Activated T-helper 17 cell treated with anti-CD3 and anti-CD28 coated beads, Interleukin-2, amount 50 U/mL, for 72 hours (primary cell): Measurements from ENCODE around the gene CCDC196. TPM values are rescaled to one million over a fixed set of nuclear protein-coding genes. Genes with fewer than 3 reads are reported as not detected.

Experiments used
- ATAC-seq: fragments of 150-1000 bp; cut with Tn5 transposase; replicated peaks from 2 replicates; pipeline ENCODE4 v1.10.0; 2021; ENCODE audit warnings: mild to moderate bottlenecking, moderate library complexity
- H3K27ac Mint-ChIP-seq: one replicate; pipeline ENCODE4 v1.8.0; 2022; ENCODE audit warnings: mixed read lengths
- H3K27me3 Mint-ChIP-seq: one replicate; pipeline ENCODE4 v1.8.0; 2022; ENCODE audit warnings: mixed read lengths
- H3K36me3 Mint-ChIP-seq: one replicate; pipeline ENCODE4 v1.8.0; 2022; ENCODE audit warnings: low read depth, mild to moderate bottlenecking, mixed read lengths
- H3K4me1 Mint-ChIP-seq: one replicate; pipeline ENCODE4 v1.8.0; 2022; ENCODE audit warnings: mixed read lengths
- H3K4me3 Mint-ChIP-seq: one replicate; pipeline ENCODE4 v1.8.0; 2022; ENCODE audit warnings: mild to moderate bottlenecking, mixed read lengths
- H3K9me3 Mint-ChIP-seq: one replicate; pipeline ENCODE4 v1.8.0; 2022; ENCODE audit warnings: mixed read lengths
- total RNA-seq, 2 donors: library from RNA; stranded (reverse); gene quantifications; one replicate each; pipeline ENCODE4 v1.2.3, GENCODE V29; 2022

CCDC196 gene
- not detected for total RNA-seq

GRCh38 chr14:66485910-66486421, at the start of gene CCDC196:
TSS of gene CCDC196 (plus strand) at chr14:66486371. CDS start at chr14:66486503, 132 bp downstream.
- Mint-ChIP-seq H3K9me3 (no peaks in the 10 kb centered on the region), H3K36me3 (no peaks in the 10 kb centered on the region), H3K27me3 (no peaks in the 10 kb centered on the region), H3K27ac (peak within 1 kb of the TSS; percentile 48), H3K4me3 (no peak within 1 kb of the TSS), H3K4me1 (peaks cover 6% of the 10 kb centered on the region)
- no peak for ATAC-seq

GRCh38 chr14:66440801-66441200, 45.4 kb upstream of the CCDC196 start:
- Mint-ChIP-seq H3K27ac (no peak overlapping the region), H3K36me3 (no peaks in the 10 kb centered on the region), H3K4me1 (no peaks in the 10 kb centered on the region), H3K9me3 (peaks cover 19% of the 10 kb centered on the region), H3K27me3 (no peaks in the 10 kb centered on the region), H3K4me3 (no peak overlapping the region)
- ATAC-seq: no peak

GRCh38 chr14:66442953-66443571, 43.1 kb upstream of the CCDC196 start:
- Mint-ChIP-seq H3K27ac (no peak overlapping the region), H3K4me3 (no peak overlapping the region), H3K27me3 (no peaks in the 10 kb centered on the region), H3K9me3 (peaks cover 19% of the 10 kb centered on the region), H3K4me1 (no peaks in the 10 kb centered on the region), H3K36me3 (no peaks in the 10 kb centered on the region)
- no peak for ATAC-seq

GRCh38 chr14:66443785-66444184, 42.4 kb upstream of the CCDC196 start:
- H3K27me3 Mint-ChIP-seq: no peaks in the 10 kb centered on the region
- H3K4me3 Mint-ChIP-seq: no peak overlapping the region
- peaks cover 19% of the 10 kb centered on the region for H3K9me3 Mint-ChIP-seq
- ATAC-seq: no peak
- no peak overlapping the region for H3K27ac Mint-ChIP-seq
- no peaks in the 10 kb centered on the region for H3K36me3 Mint-ChIP-seq
- no peaks in the 10 kb centered on the region for H3K4me1 Mint-ChIP-seq

- no peaks in the 10 kb centered on the region for H3K27me3 Mint-ChIP-seq
- H3K4me3 Mint-ChIP-seq: no peak overlapping the region
- peaks cover 19% of the 10 kb centered on the region for H3K9me3 Mint-ChIP-seq
- H3K36me3 Mint-ChIP-seq: no peaks in the 10 kb centered on the region
- H3K27ac Mint-ChIP-seq: no peak overlapping the region
- H3K4me1 Mint-ChIP-seq: no peaks in the 10 kb centered on the region
- no peak for ATAC-seq
Observed at GRCh38 chr14:66444271-66444927, 41.8 kb upstream of the CCDC196 start.

GRCh38 chr14:66445936-66446335, 40.2 kb upstream of the CCDC196 start:
- Mint-ChIP-seq H3K27ac (no peak overlapping the region), H3K4me1 (no peaks in the 10 kb centered on the region)
- ATAC-seq: no peak

GRCh38 chr14:66453469-66453868, 32.7 kb upstream of the CCDC196 start:
- Mint-ChIP-seq H3K27ac (no peak overlapping the region), H3K9me3 (no peaks in the 10 kb centered on the region), H3K4me3 (no peak overlapping the region), H3K36me3 (no peaks in the 10 kb centered on the region), H3K27me3 (no peaks in the 10 kb centered on the region), H3K4me1 (no peaks in the 10 kb centered on the region)
- ATAC-seq: no peak

More at GRCh38 chr14:66445936-66446335, 40.2 kb upstream of the CCDC196 start:
- Mint-ChIP-seq H3K36me3 (no peaks in the 10 kb centered on the region), H3K4me3 (no peak overlapping the region), H3K27me3 (no peaks in the 10 kb centered on the region), H3K9me3 (peaks cover 5% of the 10 kb centered on the region)

- no peak overlapping the region for H3K4me3 Mint-ChIP-seq
- ATAC-seq: no peak
- H3K27ac Mint-ChIP-seq: no peak overlapping the region
- no peaks in the 10 kb centered on the region for H3K4me1 Mint-ChIP-seq
- no peaks in the 10 kb centered on the region for H3K36me3 Mint-ChIP-seq
- H3K27me3 Mint-ChIP-seq: no peaks in the 10 kb centered on the region
- no peaks in the 10 kb centered on the region for H3K9me3 Mint-ChIP-seq
Observed at GRCh38 chr14:66459603-66460002, 26.6 kb upstream of the CCDC196 start.

- Mint-ChIP-seq H3K4me1 (no peaks in the 10 kb centered on the region), H3K27ac (no peak overlapping the region), H3K9me3 (no peaks in the 10 kb centered on the region), H3K4me3 (no peak overlapping the region), H3K27me3 (no peaks in the 10 kb centered on the region), H3K36me3 (no peaks in the 10 kb centered on the region)
- ATAC-seq: no peak
Observed at GRCh38 chr14:66464261-66464660, 21.9 kb upstream of the CCDC196 start.

- H3K4me3 Mint-ChIP-seq: no peak overlapping the region
- no peaks in the 10 kb centered on the region for H3K27me3 Mint-ChIP-seq
- no peak for ATAC-seq
- no peaks in the 10 kb centered on the region for H3K4me1 Mint-ChIP-seq
- H3K36me3 Mint-ChIP-seq: no peaks in the 10 kb centered on the region
- no peak overlapping the region for H3K27ac Mint-ChIP-seq
- H3K9me3 Mint-ChIP-seq: peaks cover 12% of the 10 kb centered on the region
Observed at GRCh38 chr14:66468778-66469367, 17.3 kb upstream of the CCDC196 start.

- H3K4me1 Mint-ChIP-seq: no peaks in the 10 kb centered on the region
- no peak for ATAC-seq
Observed at GRCh38 chr14:66471584-66471983, 14.6 kb upstream of the CCDC196 start.

GRCh38 chr14:66472251-66472650, 13.9 kb upstream of the CCDC196 start:
- Mint-ChIP-seq H3K27me3 (no peaks in the 10 kb centered on the region), H3K36me3 (no peaks in the 10 kb centered on the region), H3K9me3 (peaks cover 12% of the 10 kb centered on the region), H3K27ac (no peak overlapping the region), H3K4me3 (no peak overlapping the region), H3K4me1 (no peaks in the 10 kb centered on the region)
- no peak for ATAC-seq

More at GRCh38 chr14:66471584-66471983, 14.6 kb upstream of the CCDC196 start:
- Mint-ChIP-seq H3K4me3 (no peak overlapping the region), H3K36me3 (no peaks in the 10 kb centered on the region), H3K27ac (no peak overlapping the region), H3K27me3 (no peaks in the 10 kb centered on the region), H3K9me3 (peaks cover 12% of the 10 kb centered on the region)

GRCh38 chr14:66473223-66473622, 12.9 kb upstream of the CCDC196 start:
- Mint-ChIP-seq H3K4me3 (no peak overlapping the region), H3K27me3 (no peaks in the 10 kb centered on the region)

GRCh38 chr14:66476964-66477363, 9.2 kb upstream of the CCDC196 start:
- peaks cover 5% of the 10 kb centered on the region for H3K9me3 Mint-ChIP-seq
- H3K36me3 Mint-ChIP-seq: no peaks in the 10 kb centered on the region
- ATAC-seq: no peak
- H3K4me1 Mint-ChIP-seq: no peaks in the 10 kb centered on the region
- no peak overlapping the region for H3K27ac Mint-ChIP-seq
- no peak overlapping the region for H3K4me3 Mint-ChIP-seq
- no peaks in the 10 kb centered on the region for H3K27me3 Mint-ChIP-seq

More at GRCh38 chr14:66473223-66473622, 12.9 kb upstream of the CCDC196 start:
- ATAC-seq: no peak
- Mint-ChIP-seq H3K36me3 (no peaks in the 10 kb centered on the region), H3K9me3 (peaks cover 12% of the 10 kb centered on the region), H3K4me1 (no peaks in the 10 kb centered on the region), H3K27ac (no peak overlapping the region)

- no peaks in the 10 kb centered on the region for H3K36me3 Mint-ChIP-seq
- no peak overlapping the region for H3K4me3 Mint-ChIP-seq
- no peaks in the 10 kb centered on the region for H3K9me3 Mint-ChIP-seq
- no peak for ATAC-seq
- no peaks in the 10 kb centered on the region for H3K27me3 Mint-ChIP-seq
- H3K4me1 Mint-ChIP-seq: no peaks in the 10 kb centered on the region
- H3K27ac Mint-ChIP-seq: no peak overlapping the region
Observed at GRCh38 chr14:66477567-66477966, 8.6 kb upstream of the CCDC196 start.
